Liver (tissue), 9 donors: ENCODE measurements around the gene LKAAEAR1. TPM values are rescaled to one million over a fixed set of nuclear protein-coding genes. Genes with fewer than 3 reads are reported as not detected.

ENCODE experiments used
- DNase-seq: peaks from one replicate; pipeline ENCODE4 v3.0.0-alpha.2; 2017; ENCODE audit warnings: low spot score
- H3K27ac ChIP-seq, 2 donors: one replicate each; pipeline ENCODE4 v1.7.0; 2013; ENCODE audit warnings: inconsistent platforms in 2 of 2, low read length in 2 of 2, control low read depth in 1 of 2, low read depth in 1 of 2, mild to moderate bottlenecking in 1 of 2
- H3K27me3 ChIP-seq, 4 donors: one replicate each; pipeline versions ENCODE4 v1.6.1 to v1.7.0; 2013; ENCODE audit warnings: low read length in 3 of 4, inconsistent platforms in 1 of 4, mild to moderate bottlenecking in 1 of 4, moderate library complexity in 1 of 4; ENCODE audit not compliant: control insufficient read depth in 4 of 4, insufficient read depth in 4 of 4
- H3K36me3 ChIP-seq, 4 donors: one replicate each; pipeline versions ENCODE4 v1.6.1 to v1.7.0; 2013; ENCODE audit warnings: low read length in 3 of 4, mild to moderate bottlenecking in 3 of 4, low read depth in 1 of 4, moderate library complexity in 1 of 4; ENCODE audit not compliant: control insufficient read depth in 4 of 4, insufficient read depth in 3 of 4
- H3K4me1 ChIP-seq, 4 donors: one replicate each; pipeline versions ENCODE4 v1.6.1 to v1.7.0; 2013; ENCODE audit warnings: low read length in 3 of 4, mild to moderate bottlenecking in 3 of 4, moderate library complexity in 1 of 4; ENCODE audit not compliant: control insufficient read depth in 4 of 4, insufficient read depth in 4 of 4
- H3K4me3 ChIP-seq, 3 donors: one replicate each; pipeline versions ENCODE4 v1.6.1 to v1.7.0; 2013; ENCODE audit warnings: low read length in 3 of 3, control low read depth in 1 of 3, low read depth in 1 of 3, mild to moderate bottlenecking in 1 of 3
- H3K9ac ChIP-seq, 2 donors: one replicate each; pipeline ENCODE4 v1.7.0; 2013; ENCODE audit warnings: low read length in 2 of 2, mild to moderate bottlenecking in 2 of 2, moderate library complexity in 2 of 2, control low read depth in 1 of 2, low read depth in 1 of 2
- H3K9me3 ChIP-seq, 4 donors: one replicate each; pipeline versions ENCODE4 v1.6.1 to v1.7.0; 2013; ENCODE audit warnings: low read length in 3 of 4; ENCODE audit not compliant: control insufficient read depth in 4 of 4
- CTCF ChIP-seq: fragments of 150-350 bp; IDR thresholded peaks from 2 replicates; pipeline ENCODE4 v1.5.1; 2017; ENCODE audit warnings: improper control_type of control experiment, low read depth, low read length; ENCODE audit not compliant: missing input control
- EGR1 ChIP-seq, 2 donors: IDR thresholded peaks; 2 replicates each; pipeline ENCODE4 v1.6.1; 2016 to 2018; ENCODE audit warnings: antibody characterized with exemption in 2 of 2, low read depth in 2 of 2
- FOXA1 ChIP-seq: IDR thresholded peaks from 2 replicates; pipeline ENCODE4 v1.6.1; 2016; ENCODE audit warnings: antibody characterized with exemption
- FOXA2 ChIP-seq: IDR thresholded peaks from 2 replicates; pipeline ENCODE4 v1.6.1; 2016; ENCODE audit warnings: antibody characterized with exemption
- GABPA ChIP-seq, 2 donors: IDR thresholded peaks in 1 of 2; conservative IDR thresholded peaks in 1 of 2; 2 replicates each; pipeline ENCODE4 v1.6.1; 2016; ENCODE audit warnings: antibody characterized with exemption in 2 of 2, mild to moderate bottlenecking in 1 of 2, moderate library complexity in 1 of 2
- HNF4A ChIP-seq, 2 donors: conservative IDR thresholded peaks; 2 replicates each; pipeline ENCODE4 v1.6.1; 2016; ENCODE audit warnings: antibody characterized with exemption in 2 of 2, mild to moderate bottlenecking in 2 of 2
- HNF4G ChIP-seq: IDR thresholded peaks from 2 replicates; pipeline ENCODE4 v1.6.1; 2016; ENCODE audit warnings: antibody characterized with exemption
- JUND ChIP-seq, 2 donors: IDR thresholded peaks; 2 replicates each; pipeline ENCODE4 v1.6.1; 2016; ENCODE audit warnings: antibody characterized with exemption in 2 of 2
- NR2F2 ChIP-seq: IDR thresholded peaks from 2 replicates; pipeline ENCODE4 v1.6.1; 2016; ENCODE audit warnings: antibody characterized with exemption
- RAD21 ChIP-seq, 2 donors: IDR thresholded peaks; 2 replicates each; pipeline ENCODE4 v1.6.1; 2016; ENCODE audit warnings: antibody characterized with exemption in 2 of 2, mild to moderate bottlenecking in 2 of 2
- RXRA ChIP-seq, 2 donors: IDR thresholded peaks; 2 replicates each; pipeline ENCODE4 v1.6.1; 2017 to 2018; ENCODE audit warnings: antibody characterized with exemption in 2 of 2, mild to moderate bottlenecking in 1 of 2
- TAF1 ChIP-seq: conservative IDR thresholded peaks from 2 replicates; pipeline ENCODE4 v1.6.1; 2016; ENCODE audit warnings: antibody characterized with exemption, mild to moderate bottlenecking
- YY1 ChIP-seq: IDR thresholded peaks from 2 replicates; pipeline ENCODE4 v1.6.1; 2016; ENCODE audit warnings: antibody characterized with exemption, mild to moderate bottlenecking
- WGBS: extraction: QIAGEN DNeasy Blood & Tissue Kit; methylation state at CpG from one replicate; pipeline ENCODE4 v1.1.7; 2013; 5-methylcytosine and 5-hydroxymethylcytosine counted together
- polyA plus RNA-seq, 2 donors: library from polyadenylated mRNA; stranded (reverse) in 1 of 2; unstranded in 1 of 2; fragments of 200-250 nt in 1 of 2; fragments of >200 nt in 1 of 2; fragmentation: Nextera tagmentation in 1 of 2; extraction: Ambion mirVana in 1 of 2; gene quantifications; one replicate each; pipeline versions ENCODE4 v1.2.1 to v1.2.3, GENCODE V29; 2013 to 2015
- total RNA-seq, 2 donors: library from RNA; depleted of rRNA; stranded (reverse); fragments of >200 nt; gene quantifications; one replicate each; pipeline ENCODE4 v1.2.3, GENCODE V29; 2014
- TF ChIP-seq, protein P1 (sequence below): IDR thresholded peaks from 2 replicates; pipeline ENCODE4 v1.6.1; 2016; ENCODE audit warnings: antibody characterized with exemption
- TF ChIP-seq, protein P2 (sequence below): IDR thresholded peaks from 2 replicates; pipeline ENCODE4 v1.6.1; 2016; ENCODE audit warnings: antibody characterized with exemption, mild to moderate bottlenecking
- TF ChIP-seq, protein P3 (sequence below): IDR thresholded peaks from 2 replicates; pipeline ENCODE4 v1.6.1; 2016; ENCODE audit warnings: antibody characterized with exemption
- donor health status: healthy.
- donor health status: healthy.
- donor health status: healthy.
- donor health status: healthy.
- donor health status: healthy.

LKAAEAR1 gene
- total and polyA plus RNA-seq, 4 donors: 0.08 TPM; not detected in 3

DNA sequence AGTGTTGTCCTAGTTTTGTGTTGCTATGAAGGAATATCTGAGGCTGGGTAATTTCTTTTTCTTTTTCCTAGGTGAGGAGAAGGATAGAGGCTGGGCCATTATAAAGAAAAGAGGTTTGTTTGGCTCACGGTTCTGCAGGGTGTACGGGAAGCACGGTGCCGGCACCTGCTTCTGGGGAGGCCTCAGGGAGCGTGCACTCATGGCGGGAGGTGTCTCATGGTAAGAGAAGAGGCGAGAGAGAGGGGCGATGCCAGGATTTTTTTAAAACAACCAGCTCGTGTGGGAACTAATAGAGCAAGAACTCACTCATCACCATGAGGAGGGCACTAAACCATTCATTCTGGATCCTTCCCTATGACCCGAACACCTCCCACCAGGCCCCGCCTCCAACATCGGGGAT is 37.4 kb upstream of the LKAAEAR1 start:
- Histone ChIP-seq H3K4me3 (no peak overlapping the region), H3K27ac (no peak overlapping the region), H3K4me1 (peaks cover 0 to 4% (median under 1%) of the 10 kb centered on the region in 4 donors), H3K36me3 (no peaks in the 10 kb centered on the region), H3K9ac (no peak overlapping the region), H3K9me3 (no peaks in the 10 kb centered on the region), H3K27me3 (peaks cover 0 to 3% (median 1%) of the 10 kb centered on the region in 4 donors)
- WGBS: 77% methylated on average over 12 of the region's 12 CpGs
- no peak for TF ChIP-seq EGR1 (IDR thresholded peaks at IDR 0.05; ENCODE audit: low read depth in 2 of 2)
- TF ChIP-seq GABPA (IDR thresholded peaks at IDR 0.05 in 1 of 2, conservative IDR thresholded peaks at IDR 0.05 in 1 of 2): no peak
- TF ChIP-seq TAF1: no peak
- DNase-seq: no peak

- WGBS: 68% methylated on average over 14 of the region's 14 CpGs
- no peak for TF ChIP-seq TAF1
- no peak for TF ChIP-seq GABPA (IDR thresholded peaks at IDR 0.05 in 1 of 2, conservative IDR thresholded peaks at IDR 0.05 in 1 of 2)
- no peak for TF ChIP-seq YY1
- TF ChIP-seq NR2F2: no peak
- TF ChIP-seq, protein P1, sequence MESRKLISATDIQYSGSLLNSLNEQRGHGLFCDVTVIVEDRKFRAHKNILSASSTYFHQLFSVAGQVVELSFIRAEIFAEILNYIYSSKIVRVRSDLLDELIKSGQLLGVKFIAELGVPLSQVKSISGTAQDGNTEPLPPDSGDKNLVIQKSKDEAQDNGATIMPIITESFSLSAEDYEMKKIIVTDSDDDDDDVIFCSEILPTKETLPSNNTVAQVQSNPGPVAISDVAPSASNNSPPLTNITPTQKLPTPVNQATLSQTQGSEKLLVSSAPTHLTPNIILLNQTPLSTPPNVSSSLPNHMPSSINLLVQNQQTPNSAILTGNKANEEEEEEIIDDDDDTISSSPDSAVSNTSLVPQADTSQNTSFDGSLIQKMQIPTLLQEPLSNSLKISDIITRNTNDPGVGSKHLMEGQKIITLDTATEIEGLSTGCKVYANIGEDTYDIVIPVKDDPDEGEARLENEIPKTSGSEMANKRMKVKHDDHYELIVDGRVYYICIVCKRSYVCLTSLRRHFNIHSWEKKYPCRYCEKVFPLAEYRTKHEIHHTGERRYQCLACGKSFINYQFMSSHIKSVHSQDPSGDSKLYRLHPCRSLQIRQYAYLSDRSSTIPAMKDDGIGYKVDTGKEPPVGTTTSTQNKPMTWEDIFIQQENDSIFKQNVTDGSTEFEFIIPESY: no peak
- TF ChIP-seq FOXA1: no peak
- TF ChIP-seq JUND (IDR thresholded peaks at IDR 0.05): no peak
- TF ChIP-seq HNF4G: no peak
- no peak for TF ChIP-seq EGR1 (IDR thresholded peaks at IDR 0.05; ENCODE audit: low read depth in 2 of 2)
- no peak for TF ChIP-seq RXRA (IDR thresholded peaks at IDR 0.05)
- TF ChIP-seq FOXA2: no peak
- no peak for TF ChIP-seq CTCF
- TF ChIP-seq RAD21 (IDR thresholded peaks at IDR 0.05): no peak
- TF ChIP-seq, protein P2, sequence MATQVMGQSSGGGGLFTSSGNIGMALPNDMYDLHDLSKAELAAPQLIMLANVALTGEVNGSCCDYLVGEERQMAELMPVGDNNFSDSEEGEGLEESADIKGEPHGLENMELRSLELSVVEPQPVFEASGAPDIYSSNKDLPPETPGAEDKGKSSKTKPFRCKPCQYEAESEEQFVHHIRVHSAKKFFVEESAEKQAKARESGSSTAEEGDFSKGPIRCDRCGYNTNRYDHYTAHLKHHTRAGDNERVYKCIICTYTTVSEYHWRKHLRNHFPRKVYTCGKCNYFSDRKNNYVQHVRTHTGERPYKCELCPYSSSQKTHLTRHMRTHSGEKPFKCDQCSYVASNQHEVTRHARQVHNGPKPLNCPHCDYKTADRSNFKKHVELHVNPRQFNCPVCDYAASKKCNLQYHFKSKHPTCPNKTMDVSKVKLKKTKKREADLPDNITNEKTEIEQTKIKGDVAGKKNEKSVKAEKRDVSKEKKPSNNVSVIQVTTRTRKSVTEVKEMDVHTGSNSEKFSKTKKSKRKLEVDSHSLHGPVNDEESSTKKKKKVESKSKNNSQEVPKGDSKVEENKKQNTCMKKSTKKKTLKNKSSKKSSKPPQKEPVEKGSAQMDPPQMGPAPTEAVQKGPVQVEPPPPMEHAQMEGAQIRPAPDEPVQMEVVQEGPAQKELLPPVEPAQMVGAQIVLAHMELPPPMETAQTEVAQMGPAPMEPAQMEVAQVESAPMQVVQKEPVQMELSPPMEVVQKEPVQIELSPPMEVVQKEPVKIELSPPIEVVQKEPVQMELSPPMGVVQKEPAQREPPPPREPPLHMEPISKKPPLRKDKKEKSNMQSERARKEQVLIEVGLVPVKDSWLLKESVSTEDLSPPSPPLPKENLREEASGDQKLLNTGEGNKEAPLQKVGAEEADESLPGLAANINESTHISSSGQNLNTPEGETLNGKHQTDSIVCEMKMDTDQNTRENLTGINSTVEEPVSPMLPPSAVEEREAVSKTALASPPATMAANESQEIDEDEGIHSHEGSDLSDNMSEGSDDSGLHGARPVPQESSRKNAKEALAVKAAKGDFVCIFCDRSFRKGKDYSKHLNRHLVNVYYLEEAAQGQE: no peak
- no peak for TF ChIP-seq HNF4A (conservative IDR thresholded peaks at IDR 0.05)
- TF ChIP-seq, protein P3, sequence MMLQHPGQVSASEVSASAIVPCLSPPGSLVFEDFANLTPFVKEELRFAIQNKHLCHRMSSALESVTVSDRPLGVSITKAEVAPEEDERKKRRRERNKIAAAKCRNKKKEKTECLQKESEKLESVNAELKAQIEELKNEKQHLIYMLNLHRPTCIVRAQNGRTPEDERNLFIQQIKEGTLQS: no peak
- Histone ChIP-seq H3K27me3 (peaks cover 0 to 3% (median 1%) of the 10 kb centered on the region in 4 donors), H3K36me3 (no peaks in the 10 kb centered on the region), H3K9ac (no peak overlapping the region), H3K27ac (no peak overlapping the region), H3K4me3 (no peak overlapping the region), H3K9me3 (no peaks in the 10 kb centered on the region), H3K4me1 (peaks cover 0 to 4% (median under 1%) of the 10 kb centered on the region in 4 donors)
- DNase-seq: no peak
Measured at GRCh38 chr20:64119681-64120341, 35.6 kb upstream of the LKAAEAR1 start.
